SK-N-SH (cell line): ENCODE measurements around the gene TBX4. TPM values are rescaled to one million over a fixed set of nuclear protein-coding genes. Genes with fewer than 3 reads are reported as not detected.

Source experiments
- CTCF ChIA-PET: fragments of 300-600, 350-600 bp; formaldehyde crosslinking; extraction: SDS; loops from one replicate; lab custom pipeline; 2021; lab: Yijun Ruan, JAX
- POLR2A ChIA-PET: fragments of 350-600 bp; sonication (Branson Sonifier 250); formaldehyde crosslinking; extraction: SDS; loops from one replicate; lab custom pipeline; 2020; ENCODE audit warnings: antibody characterized with exemption, inconsistent platforms; lab: Yijun Ruan, JAX
- DNase-seq: peaks from one replicate; pipeline ENCODE4 v3.0.0; 2012
- H2AFZ ChIP-seq: fragments of 200-600 bp; sonication (generic); 2 replicates; pipeline ENCODE4 v1.8.1; 2016; ENCODE audit warnings: antibody characterized with exemption, mild to moderate bottlenecking, low read depth
- H3F3A ChIP-seq: fragments of 200-600 bp; sonication (generic); replicated peaks from 2 replicates; pipeline ENCODE3; 2016; ENCODE audit warnings: antibody characterized with exemption, mild to moderate bottlenecking; ENCODE audit not compliant: insufficient read depth
- H3K27ac ChIP-seq, 2 experiments: fragments of 200-500 bp in 1 of 2; fragments of 200-600 bp in 1 of 2; sonication (Bioruptor generic) in 1 of 2; sonication (generic), shearing (Covaris generic) in 1 of 2; 2 replicates each; pipeline versions ENCODE4 v1.5.1 to v1.6.1; 2014 to 2016; ENCODE audit warnings: low read depth in 2 of 2, inconsistent platforms in 1 of 2, low read length in 1 of 2, mild to moderate bottlenecking in 1 of 2, mixed read lengths in 1 of 2
- H3K27me3 ChIP-seq: fragments of 200-600 bp; sonication (generic), shearing (Covaris generic); 2 replicates; pipeline ENCODE4 v1.6.1; 2016; ENCODE audit warnings: mixed run types; ENCODE audit not compliant: insufficient read depth
- H3K36me3 ChIP-seq, 2 experiments: fragments of 200-500 bp in 1 of 2; fragments of 200-600 bp in 1 of 2; sonication (Bioruptor generic) in 1 of 2; sonication (generic) in 1 of 2; replicated peaks in 1 of 2; 2 replicates each; pipeline versions ENCODE3 to v1.5.1; 2014 to 2016; ENCODE audit warnings: low read length in 1 of 2, mild to moderate bottlenecking in 1 of 2; ENCODE audit not compliant: insufficient read depth in 2 of 2, control insufficient read depth in 1 of 2
- H3K4me1 ChIP-seq, 2 experiments: fragments of 200-500 bp in 1 of 2; fragments of 200-600 bp in 1 of 2; sonication (Bioruptor generic) in 1 of 2; sonication (generic), shearing (Covaris generic) in 1 of 2; 2 replicates each; pipeline versions ENCODE4 v1.5.1 to v1.6.1; 2014 to 2016; ENCODE audit warnings: low read depth in 1 of 2, low read length in 1 of 2, mixed run types in 1 of 2; ENCODE audit not compliant: insufficient read depth in 2 of 2, control insufficient read depth in 1 of 2
- H3K4me2 ChIP-seq: fragments of 200-600 bp; sonication (generic), shearing (Covaris generic); 2 replicates; pipeline ENCODE4 v1.6.1; 2017; ENCODE audit warnings: mixed run types
- H3K4me3 ChIP-seq, 2 experiments: fragments of 200-500 bp in 1 of 2; fragments of 200-600 bp in 1 of 2; sonication (Bioruptor generic) in 1 of 2; sonication (generic), shearing (Covaris generic) in 1 of 2; 2 replicates each; pipeline versions ENCODE4 v1.5.1 to v1.8.1; 2014 to 2016; ENCODE audit warnings: low read depth in 2 of 2, inconsistent platforms in 1 of 2, low read length in 1 of 2, mild to moderate bottlenecking in 1 of 2, mixed read lengths in 1 of 2, moderate library complexity in 1 of 2
- H3K79me2 ChIP-seq: fragments of 200-600 bp; sonication (generic); 2 replicates; pipeline ENCODE4 v1.8.1; 2017; ENCODE audit warnings: mild to moderate bottlenecking; ENCODE audit not compliant: insufficient read depth
- H3K9ac ChIP-seq: fragments of 200-600 bp; sonication (generic); 2 replicates; pipeline ENCODE4 v1.6.1; 2017; ENCODE audit warnings: mixed run types
- H3K9me2 ChIP-seq: fragments of 200-600 bp; sonication (generic); 2 replicates; pipeline ENCODE4 v1.6.1; 2017; ENCODE audit warnings: mixed run types
- H3K9me3 ChIP-seq: fragments of 200-600 bp; sonication (generic); 2 replicates; pipeline ENCODE4 v1.6.1; 2017; ENCODE audit warnings: mixed run types, mild to moderate bottlenecking, moderate library complexity
- H4K20me1 ChIP-seq: fragments of 200-600 bp; sonication (generic); 2 replicates; pipeline ENCODE4 v1.6.1; 2017; ENCODE audit warnings: mild to moderate bottlenecking, mixed run types; ENCODE audit not compliant: insufficient read depth
- FOSL2 ChIP-seq: IDR thresholded peaks from 2 replicates; pipeline ENCODE4 v1.4.0; 2012; ENCODE audit warnings: low read depth, mild to moderate bottlenecking, moderate library complexity, borderline replicate concordance
- FOXJ3 ChIP-seq: sonication (generic); formaldehyde crosslinking; IDR thresholded peaks from 2 replicates; pipeline ENCODE4 v1.5.1; 2020; ENCODE audit warnings: mild to moderate bottlenecking, missing genetic modification reagents
- JUND ChIP-seq: IDR thresholded peaks from 2 replicates; pipeline ENCODE4 v1.4.0; 2012
- NRF1 ChIP-seq: IDR thresholded peaks from 2 replicates; pipeline ENCODE4 v1.6.1; 2012; ENCODE audit warnings: low read depth, mild to moderate bottlenecking, low read length
- POLR2AphosphoS5 ChIP-seq: IDR thresholded peaks from 2 replicates; pipeline ENCODE4 v1.6.1; 2012; ENCODE audit warnings: low read depth, low read length
- SMC3 ChIP-seq: IDR thresholded peaks from 2 replicates; pipeline ENCODE4 v1.6.1; 2012; ENCODE audit warnings: low read depth, low read length, improper control_type of control experiment
- TAF1 ChIP-seq: IDR thresholded peaks from 2 replicates; pipeline ENCODE4 v1.6.1; 2012; ENCODE audit warnings: low read depth, mild to moderate bottlenecking, low read length, moderate library complexity, borderline replicate concordance
- WGBS: methylation state at CpG from one replicate; pipeline ENCODE4 v1.1.6; 2017; ENCODE audit warnings: low lambda C conversion rate; 5-methylcytosine and 5-hydroxymethylcytosine counted together
- polyA plus RNA-seq, 3 experiments: library from polyadenylated mRNA; depleted of rRNA; stranded (reverse); fragments of >200 nt; gene quantifications; 2 replicates each; pipeline ENCODE4 v1.2.3, GENCODE V29; 2012
- TF ChIP-seq, protein P1 (sequence below): fragments of 150-350 bp; IDR thresholded peaks from 2 replicates; pipeline ENCODE4 v1.6.1; 2017; ENCODE audit warnings: antibody characterized with exemption, low read length, low read depth, borderline replicate concordance
- TF ChIP-seq, protein P2 (sequence below): IDR thresholded peaks from 2 replicates; pipeline ENCODE4; 2012
- TF ChIP-seq, protein P3 (sequence below): IDR thresholded peaks from 2 replicates; pipeline ENCODE4 v1.4.0; 2012; ENCODE audit warnings: low read depth, borderline replicate concordance
- TF ChIP-seq, protein P4 (sequence below): IDR thresholded peaks from 2 replicates; pipeline ENCODE4 v1.4.0; 2012; ENCODE audit warnings: low read depth
- TF ChIP-seq, protein P5 (sequence below): fragments of 200-600 bp; sonication (generic); IDR thresholded peaks from 2 replicates; pipeline ENCODE4 v1.6.1; 2017; ENCODE audit warnings: antibody characterized with exemption, mild to moderate bottlenecking, moderate library complexity

Gene TBX4
- polyA plus RNA-seq, 1 of the 3 experiments (the other 2 are of a cell fraction): 0.02 TPM

DNA sequence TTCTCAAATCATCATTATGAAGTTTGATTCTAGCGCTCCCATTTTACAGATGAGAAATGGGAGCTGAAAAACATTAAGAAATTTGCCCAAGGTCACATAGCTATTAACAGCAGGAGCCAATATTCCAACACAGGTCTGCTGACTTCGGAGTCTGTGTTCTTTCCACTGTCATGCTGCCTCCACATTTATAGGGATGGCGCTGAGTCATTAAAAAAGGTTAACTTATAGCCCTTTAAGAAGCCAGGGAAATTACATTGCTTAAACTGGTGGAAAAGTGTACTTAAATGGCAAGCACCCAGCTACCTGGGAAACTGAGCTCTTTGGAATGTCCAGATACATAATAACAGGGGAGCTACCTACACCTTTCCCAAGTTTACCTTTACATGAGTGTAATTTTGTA, 65.0 kb downstream of the TBX4 start:
- POLR2A ChIA-PET: no interaction called here
- Histone ChIP-seq H3K36me3 (no peaks in the 10 kb centered on the region), H3K4me2 (no peak overlapping the region), H3K79me2 (no peaks in the 10 kb centered on the region), H3K27me3 (no peaks in the 10 kb centered on the region; the same call in 1 of the 2 replicates)
- TF ChIP-seq SMC3 (no peak), NRF1 (no peak), JUND (no peak), FOSL2 (no peak), FOXJ3 (no peak), TAF1 (no peak), POLR2AphosphoS5 (no peak)
- TF ChIP-seq, protein P1, sequence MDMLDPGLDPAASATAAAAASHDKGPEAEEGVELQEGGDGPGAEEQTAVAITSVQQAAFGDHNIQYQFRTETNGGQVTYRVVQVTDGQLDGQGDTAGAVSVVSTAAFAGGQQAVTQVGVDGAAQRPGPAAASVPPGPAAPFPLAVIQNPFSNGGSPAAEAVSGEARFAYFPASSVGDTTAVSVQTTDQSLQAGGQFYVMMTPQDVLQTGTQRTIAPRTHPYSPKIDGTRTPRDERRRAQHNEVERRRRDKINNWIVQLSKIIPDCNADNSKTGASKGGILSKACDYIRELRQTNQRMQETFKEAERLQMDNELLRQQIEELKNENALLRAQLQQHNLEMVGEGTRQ: no peak
- TF ChIP-seq, protein P2, sequence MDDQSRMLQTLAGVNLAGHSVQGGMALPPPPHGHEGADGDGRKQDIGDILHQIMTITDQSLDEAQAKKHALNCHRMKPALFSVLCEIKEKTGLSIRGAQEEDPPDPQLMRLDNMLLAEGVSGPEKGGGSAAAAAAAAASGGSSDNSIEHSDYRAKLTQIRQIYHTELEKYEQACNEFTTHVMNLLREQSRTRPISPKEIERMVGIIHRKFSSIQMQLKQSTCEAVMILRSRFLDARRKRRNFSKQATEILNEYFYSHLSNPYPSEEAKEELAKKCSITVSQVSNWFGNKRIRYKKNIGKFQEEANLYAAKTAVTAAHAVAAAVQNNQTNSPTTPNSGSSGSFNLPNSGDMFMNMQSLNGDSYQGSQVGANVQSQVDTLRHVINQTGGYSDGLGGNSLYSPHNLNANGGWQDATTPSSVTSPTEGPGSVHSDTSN: no peak
- TF ChIP-seq, protein P3, sequence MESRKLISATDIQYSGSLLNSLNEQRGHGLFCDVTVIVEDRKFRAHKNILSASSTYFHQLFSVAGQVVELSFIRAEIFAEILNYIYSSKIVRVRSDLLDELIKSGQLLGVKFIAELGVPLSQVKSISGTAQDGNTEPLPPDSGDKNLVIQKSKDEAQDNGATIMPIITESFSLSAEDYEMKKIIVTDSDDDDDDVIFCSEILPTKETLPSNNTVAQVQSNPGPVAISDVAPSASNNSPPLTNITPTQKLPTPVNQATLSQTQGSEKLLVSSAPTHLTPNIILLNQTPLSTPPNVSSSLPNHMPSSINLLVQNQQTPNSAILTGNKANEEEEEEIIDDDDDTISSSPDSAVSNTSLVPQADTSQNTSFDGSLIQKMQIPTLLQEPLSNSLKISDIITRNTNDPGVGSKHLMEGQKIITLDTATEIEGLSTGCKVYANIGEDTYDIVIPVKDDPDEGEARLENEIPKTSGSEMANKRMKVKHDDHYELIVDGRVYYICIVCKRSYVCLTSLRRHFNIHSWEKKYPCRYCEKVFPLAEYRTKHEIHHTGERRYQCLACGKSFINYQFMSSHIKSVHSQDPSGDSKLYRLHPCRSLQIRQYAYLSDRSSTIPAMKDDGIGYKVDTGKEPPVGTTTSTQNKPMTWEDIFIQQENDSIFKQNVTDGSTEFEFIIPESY: no peak
- TF ChIP-seq, protein P4, sequence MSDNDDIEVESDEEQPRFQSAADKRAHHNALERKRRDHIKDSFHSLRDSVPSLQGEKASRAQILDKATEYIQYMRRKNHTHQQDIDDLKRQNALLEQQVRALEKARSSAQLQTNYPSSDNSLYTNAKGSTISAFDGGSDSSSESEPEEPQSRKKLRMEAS: no peak
- TF ChIP-seq, protein P5, sequence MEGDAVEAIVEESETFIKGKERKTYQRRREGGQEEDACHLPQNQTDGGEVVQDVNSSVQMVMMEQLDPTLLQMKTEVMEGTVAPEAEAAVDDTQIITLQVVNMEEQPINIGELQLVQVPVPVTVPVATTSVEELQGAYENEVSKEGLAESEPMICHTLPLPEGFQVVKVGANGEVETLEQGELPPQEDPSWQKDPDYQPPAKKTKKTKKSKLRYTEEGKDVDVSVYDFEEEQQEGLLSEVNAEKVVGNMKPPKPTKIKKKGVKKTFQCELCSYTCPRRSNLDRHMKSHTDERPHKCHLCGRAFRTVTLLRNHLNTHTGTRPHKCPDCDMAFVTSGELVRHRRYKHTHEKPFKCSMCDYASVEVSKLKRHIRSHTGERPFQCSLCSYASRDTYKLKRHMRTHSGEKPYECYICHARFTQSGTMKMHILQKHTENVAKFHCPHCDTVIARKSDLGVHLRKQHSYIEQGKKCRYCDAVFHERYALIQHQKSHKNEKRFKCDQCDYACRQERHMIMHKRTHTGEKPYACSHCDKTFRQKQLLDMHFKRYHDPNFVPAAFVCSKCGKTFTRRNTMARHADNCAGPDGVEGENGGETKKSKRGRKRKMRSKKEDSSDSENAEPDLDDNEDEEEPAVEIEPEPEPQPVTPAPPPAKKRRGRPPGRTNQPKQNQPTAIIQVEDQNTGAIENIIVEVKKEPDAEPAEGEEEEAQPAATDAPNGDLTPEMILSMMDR: no peak
- TF ChIP-seq, all 33 proteins: peak for 0
- DNase-seq: no peak
- Histone ChIP-seq H3K9me2 (no peaks in the 10 kb centered on the region), H2AFZ (no peak overlapping the region), H3K27ac (no peak overlapping the region), H4K20me1 (no peaks in the 10 kb centered on the region), H3K9ac (no peak overlapping the region), H3F3A (no peaks in the 10 kb centered on the region), H3K9me3 (no peaks in the 10 kb centered on the region), H3K4me3 (no peak overlapping the region), H3K4me1 (peaks cover 0 to 2% of the 10 kb centered on the region in 2 experiments; a peak in 1 of 4 replicates)
- CTCF ChIA-PET: interaction anchor here (1.5 to 1.6 kb wide), 2 partner anchors 100 to 105 kb away, joined by 3 to 4 read pairs; no protein-coding TSS in a partner anchor
- WGBS: 89% methylated on average over 3 of the region's 3 CpGs
